K562 (cell line): Measurements from ENCODE around the gene SCFD2. TPM values are rescaled to one million over a fixed set of nuclear protein-coding genes. Genes with fewer than 3 reads are reported as not detected.

Experiments used
- ATAC-seq: fragments of 200-7000 bp; cut with Tn5 transposase; 3 replicates; pipeline ENCODE4 v1.9.1; 2020; ENCODE audit warnings: moderate library complexity
- BruUV-seq: library from RNA; stranded (reverse); fragments of 400-500 nt; replicated peaks from 2 replicates; lab custom pipeline; 2021; lab: Mats Ljungman, UMichigan
- CTCF ChIA-PET: fragments of 300-600 bp; formaldehyde crosslinking; extraction: SDS; loops from one replicate; lab custom pipeline; 2021; ENCODE audit warnings: low intra/inter-chr PET ratio; lab: Yijun Ruan, JAX
- POLR2A ChIA-PET: fragments of 300-600, 350-650 bp; sonication (Branson Sonifier 250); formaldehyde crosslinking; extraction: SDS; loops from one replicate; lab custom pipeline; 2021; ENCODE audit warnings: antibody characterized with exemption, inconsistent platforms; lab: Yijun Ruan, JAX
- DNase-seq, 4 experiments: peaks; one replicate each; pipeline versions ENCODE4 v3.0.0 to v3.0.0-alpha.2; 2011 to 2018; ENCODE audit warnings: low spot score in 3 of 4, mixed read lengths in 3 of 4; ENCODE audit errors: extremely low read depth in 1 of 4
- FAIRE-seq: peaks from 2 replicates; lab custom pipeline; 2011; peaks lifted over from hg19 to GRCh38; lab: Jason Lieb, UNC
- H2AFZ ChIP-seq: 2 replicates; pipeline ENCODE4 v1.6.0; 2011; ENCODE audit warnings: low read depth, low read length, control low read depth, inconsistent platforms
- H3K27ac ChIP-seq: fragments of 200-600 bp; 3 replicates; pipeline ENCODE4 v1.8.0; 2011; ENCODE audit warnings: low read depth, mild to moderate bottlenecking, control low read depth, inconsistent platforms, low read length, moderate library complexity, mixed read lengths; ENCODE audit errors: extremely low read depth
- H3K27me3 ChIP-seq, 2 experiments: fragments of 300-600 bp in 1 of 2; 2 replicates in 1 of 2; 3 replicates in 1 of 2; pipeline versions ENCODE4 v1.6.0 to v1.8.0; 2011; ENCODE audit warnings: inconsistent platforms in 2 of 2, low read length in 2 of 2, mild to moderate bottlenecking in 1 of 2, mixed read lengths in 1 of 2, moderate library complexity in 1 of 2; ENCODE audit not compliant: control insufficient read depth in 2 of 2, insufficient read depth in 2 of 2
- H3K36me3 ChIP-seq: fragments of 300-600 bp; 3 replicates; pipeline ENCODE4 v1.8.0; 2011; ENCODE audit warnings: mild to moderate bottlenecking, low read length, inconsistent platforms; ENCODE audit not compliant: control insufficient read depth, insufficient read depth
- H3K4me1 ChIP-seq, 2 experiments: fragments of 200-600 bp in 1 of 2; replicated peaks in 1 of 2; 2 replicates in 1 of 2; 3 replicates in 1 of 2; pipeline versions ENCODE4 v1.5.1 to v1.8.0; 2011; ENCODE audit warnings: inconsistent platforms in 2 of 2, low read length in 2 of 2, mild to moderate bottlenecking in 1 of 2, mixed read lengths in 1 of 2, moderate library complexity in 1 of 2; ENCODE audit not compliant: control insufficient read depth in 2 of 2, insufficient read depth in 2 of 2
- H3K4me2 ChIP-seq: 2 replicates; pipeline ENCODE4 v1.6.1; 2011; ENCODE audit warnings: low read length, control low read depth, inconsistent platforms, mixed read lengths; ENCODE audit not compliant: insufficient read depth
- H3K4me3 ChIP-seq: fragments of 200-600 bp; sonication (generic), shearing (Covaris generic); 2 replicates; pipeline ENCODE4 v1.5.1; 2016; ENCODE audit warnings: control low read depth, inconsistent platforms
- H3K79me2 ChIP-seq: fragments of 200-600 bp; 3 replicates; pipeline ENCODE4 v1.8.0; 2011; ENCODE audit warnings: low read length, inconsistent platforms; ENCODE audit not compliant: control insufficient read depth, insufficient read depth
- H3K9ac ChIP-seq, 2 experiments: 2 replicates each; pipeline versions ENCODE4 v1.6.0 to v1.6.1; 2011; ENCODE audit warnings: low read depth in 2 of 2, low read length in 2 of 2, control low read depth in 1 of 2, inconsistent platforms in 1 of 2, mild to moderate bottlenecking in 1 of 2, mixed read lengths in 1 of 2; ENCODE audit not compliant: insufficient read depth in 1 of 2
- H3K9me1 ChIP-seq: one replicate; pipeline ENCODE4 v1.6.0; 2011; ENCODE audit warnings: inconsistent platforms, mild to moderate bottlenecking, low read length, moderate library complexity; ENCODE audit not compliant: control insufficient read depth, insufficient read depth
- H3K9me3 ChIP-seq: replicated peaks from 2 replicates; pipeline ENCODE4 v1.5.1; 2011; ENCODE audit warnings: low read depth, low read length, inconsistent platforms; ENCODE audit not compliant: control insufficient read depth, insufficient read depth
- H4K20me1 ChIP-seq: replicated peaks from 2 replicates; pipeline ENCODE4 v1.6.1; 2011; ENCODE audit warnings: low read length, inconsistent platforms, mixed read lengths; ENCODE audit not compliant: control insufficient read depth, insufficient read depth
- ARID4B ChIP-seq: sonication (generic); formaldehyde crosslinking; IDR thresholded peaks from 2 replicates; pipeline ENCODE4 v1.8.0; 2022; ENCODE audit warnings: mild to moderate bottlenecking, missing genetic modification reagents
- E2F3 ChIP-seq: fragments of 250-450 bp; sonication (Bioruptor Pico); IDR thresholded peaks from 2 replicates; pipeline ENCODE4 v1.4.0; 2020; ENCODE audit warnings: mild to moderate bottlenecking
- E4F1 ChIP-seq: fragments of 250-450 bp; sonication (Bioruptor Pico); IDR thresholded peaks from 2 replicates; pipeline ENCODE4 v1.5.0; 2021; ENCODE audit warnings: mild to moderate bottlenecking, borderline replicate concordance
- FOXJ3 ChIP-seq: sonication (generic); formaldehyde crosslinking; IDR thresholded peaks from 2 replicates; pipeline ENCODE4 v1.4.0; 2020; ENCODE audit warnings: mild to moderate bottlenecking, missing genetic modification reagents
- IRF1 ChIP-seq: sonication (generic); formaldehyde crosslinking; IDR thresholded peaks from 2 replicates; pipeline ENCODE4 v1.8.0; 2022; ENCODE audit warnings: missing genetic modification reagents, mild to moderate bottlenecking, borderline replicate concordance
- NCOA2 ChIP-seq, 2 experiments: fragments of 450-650 bp; IDR thresholded peaks; 2 replicates each; pipeline ENCODE4 v1.6.1; 2018; ENCODE audit warnings: mild to moderate bottlenecking in 2 of 2, moderate library complexity in 1 of 2; ENCODE audit not compliant: partially characterized antibody in 2 of 2
- PATZ1 ChIP-seq: fragments of 250-450 bp; sonication (Bioruptor Pico); IDR thresholded peaks from 2 replicates; pipeline ENCODE4 v1.5.0; 2020; ENCODE audit warnings: mild to moderate bottlenecking, borderline replicate concordance
- PPARD ChIP-seq: fragments of 250-450 bp; sonication (Bioruptor Pico); IDR thresholded peaks from 2 replicates; pipeline ENCODE4 v1.8.0; 2022; ENCODE audit warnings: inconsistent platforms, mild to moderate bottlenecking, moderate library complexity
- TAL1 ChIP-seq: fragments of 450-650 bp; IDR thresholded peaks from 2 replicates; pipeline ENCODE4 v1.6.1; 2016; ENCODE audit warnings: mild to moderate bottlenecking
- ZBTB17 ChIP-seq: fragments of 450-650 bp; formaldehyde crosslinking; IDR thresholded peaks from 2 replicates; pipeline ENCODE4 v1.4.0; 2020; ENCODE audit warnings: mild to moderate bottlenecking
- ZNF282 ChIP-seq: sonication (generic); formaldehyde crosslinking; IDR thresholded peaks from 2 replicates; pipeline ENCODE4 v1.8.1; 2023; ENCODE audit warnings: missing genetic modification reagents
- ZNF431 ChIP-seq: sonication (generic); formaldehyde crosslinking; IDR thresholded peaks from 2 replicates; pipeline ENCODE4 v1.8.0; 2022; ENCODE audit warnings: mild to moderate bottlenecking, missing genetic modification reagents
- WGBS: fragments of 100-300 bp; shearing (Covaris generic); methylation state at CpG from one replicate; pipeline ENCODE4 v1.1.6; 2016; ENCODE audit warnings: low coverage, mixed read lengths; ENCODE audit not compliant: insufficient coverage; ENCODE audit errors: missing lambda C conversion rate; 5-methylcytosine and 5-hydroxymethylcytosine counted together
- in situ Hi-C: fragments of 300-500 bp; cut with MboI; formaldehyde crosslinking; loops from 4 replicates; pipeline ENCODE4 v1.15.0; 2018; ENCODE audit warnings: inconsistent platforms, mixed read lengths
- intact Hi-C: fragments of 100-400 bp; cut with micrococcal nuclease; formaldehyde crosslinking; loops from 2 replicates; pipeline ENCODE4 v1.14.2; 2022
- polyA plus RNA-seq, 8 experiments: library from polyadenylated mRNA; depleted of rRNA in 4 of 8; stranded (reverse) in 5 of 8; unstranded in 3 of 8; fragments of >200 nt; fragmentation: Nextera tagmentation in 2 of 8; fragmentation: Illumina TruSeq in 1 of 8; extraction: Ambion mirVana in 2 of 8; extraction: Trizol in 1 of 8; gene quantifications; 2 replicates each; pipeline versions ENCODE4 v1.2.1 to v1.2.3, GENCODE V29; 2011 to 2014; ENCODE audit warnings: inconsistent platforms in 1 of 8, missing spikeins in 1 of 8
- total RNA-seq, 7 experiments: library from RNA; depleted of rRNA in 6 of 7; stranded (reverse); fragments of >200 nt in 6 of 7; fragmentation: Illumina TruSeq in 2 of 7; extraction: Trizol in 2 of 7; gene quantifications; 2 replicates each; pipeline versions ENCODE4 v1.2.1 to v1.2.3, GENCODE V29; 2011 to 2021; ENCODE audit warnings: low replicate concordance in 1 of 7

SCFD2 gene
- total and polyA plus RNA-seq, 9 of the 15 experiments (the other 6 are each of a cell fraction or from before 2014, with no cell fraction given): 5.7 to 30.3 (median 22.8) TPM

- Histone ChIP-seq H3K27me3 (no peaks in the 10 kb centered on the region), H3K36me3 (no peaks in the 10 kb centered on the region; the same call in 2 of the 3 replicates), H4K20me1 (no peaks in the 10 kb centered on the region), H3K27ac (no peak overlapping the region), H3K4me3 (no peak overlapping the region), H2AFZ (no peak overlapping the region), H3K9me3 (no peaks in the 10 kb centered on the region), H3K4me2 (no peak overlapping the region), H3K79me2 (no peaks in the 10 kb centered on the region), H3K9ac (no peak overlapping the region), H3K9me1 (no peaks in the 10 kb centered on the region), H3K4me1 (peaks cover 6 to 18% of the 10 kb centered on the region in 2 experiments; a peak in 4 of 5 replicates)
- ATAC-seq (no peak), DNase-seq (no peak), FAIRE-seq (no peak)
- in situ Hi-C loops (no loop called here), intact Hi-C loops (no loop called here)
- CTCF ChIA-PET: no interaction called here
- 69% methylated on average over 4 of the region's 4 CpGs for WGBS
- POLR2A ChIA-PET: no interaction called here
- BruUV-seq: no TSS peak
- TF ChIP-seq PPARD: no peak
- no peak for TF ChIP-seq ZNF282 (CRISPR knock-in tag)
- no peak for TF ChIP-seq TAL1
- TF ChIP-seq E4F1 (CRISPR knock-in tag): no peak
- TF ChIP-seq IRF1 (CRISPR knock-in tag): no peak
- TF ChIP-seq NCOA2 (IDR thresholded peaks at IDR 0.05; ENCODE audit: partially characterized antibody in 2 of 2): no peak
- TF ChIP-seq ZBTB17: no peak
- no peak for TF ChIP-seq E2F3
- no peak for TF ChIP-seq PATZ1 (CRISPR knock-in tag)
- no peak for TF ChIP-seq ZNF431 (CRISPR knock-in tag)
- no peak for TF ChIP-seq FOXJ3 (CRISPR knock-in tag)
- TF ChIP-seq ARID4B (CRISPR knock-in tag): no peak
Observed at GRCh38 chr4:52866734-52867133, 499.1 kb downstream of the SCFD2 start.
